Astrocyte (in vitro differentiated cells and primary cell): ENCODE results near the gene PHF1. TPM values are rescaled to one million over a fixed set of nuclear protein-coding genes. Genes with fewer than 3 reads are reported as not detected.
"Not testable (repeated sequence)": the region's sequence is repeated elsewhere in the genome, so short reads cannot be mapped to it uniquely, and the experiment has no call there.

Experiments
- DNase-seq: peaks from one replicate; pipeline ENCODE4 v3.0.0-alpha.2; 2010; ENCODE audit warnings: low read depth
- FAIRE-seq: peaks from 2 replicates; lab custom pipeline; 2011; peaks lifted over from hg19 to GRCh38; lab: Jason Lieb, UNC
- H2AFZ ChIP-seq: 2 replicates; pipeline ENCODE4 v1.6.0; 2012; ENCODE audit warnings: low read depth, low read length, inconsistent platforms
- H3K27ac ChIP-seq: 2 replicates; pipeline ENCODE4 v1.5.1; 2011; ENCODE audit warnings: low read depth, low read length, inconsistent platforms
- H3K27me3 ChIP-seq: 2 replicates; pipeline ENCODE4 v1.6.0; 2011; ENCODE audit warnings: low read length, inconsistent platforms; ENCODE audit not compliant: insufficient read depth
- H3K36me3 ChIP-seq: 2 replicates; pipeline ENCODE4 v1.5.1; 2011; ENCODE audit warnings: low read length, inconsistent platforms; ENCODE audit not compliant: insufficient read depth
- H3K4me1 ChIP-seq: 2 replicates; pipeline ENCODE4 v1.5.1; 2011; ENCODE audit warnings: low read length, inconsistent platforms; ENCODE audit not compliant: insufficient read depth
- H3K4me2 ChIP-seq: 2 replicates; pipeline ENCODE4 v1.6.0; 2012; ENCODE audit warnings: low read length, inconsistent platforms
- H3K4me3 ChIP-seq: 2 replicates; pipeline ENCODE4 v1.5.1; 2011; ENCODE audit warnings: low read depth, mild to moderate bottlenecking, low read length, inconsistent platforms; ENCODE audit not compliant: insufficient read depth
- H3K79me2 ChIP-seq: 2 replicates; pipeline ENCODE4 v1.6.0; 2012; ENCODE audit warnings: mild to moderate bottlenecking, low read length, inconsistent platforms; ENCODE audit not compliant: insufficient read depth
- H3K9ac ChIP-seq: 2 replicates; pipeline ENCODE4 v1.6.0; 2012; ENCODE audit warnings: mild to moderate bottlenecking, low read length, inconsistent platforms
- H3K9me3 ChIP-seq: 2 replicates; pipeline ENCODE4 v1.5.1; 2012; ENCODE audit warnings: low read depth, mild to moderate bottlenecking, low read length, inconsistent platforms; ENCODE audit not compliant: insufficient read depth
- H4K20me1 ChIP-seq: 2 replicates; pipeline ENCODE4 v1.6.0; 2012; ENCODE audit warnings: low read length, inconsistent platforms; ENCODE audit not compliant: insufficient read depth
- H3K27ac Mint-ChIP-seq: one replicate; pipeline ENCODE4 v1.8.0; 2021; ENCODE audit warnings: mild to moderate bottlenecking, mixed read lengths; ENCODE audit not compliant: unreplicated experiment
- H3K27me3 Mint-ChIP-seq: one replicate; pipeline ENCODE4 v1.8.0; 2021; ENCODE audit warnings: low read depth, mixed read lengths; ENCODE audit not compliant: unreplicated experiment
- H3K36me3 Mint-ChIP-seq: one replicate; pipeline ENCODE4 v1.8.0; 2021; ENCODE audit warnings: low read depth, mixed read lengths; ENCODE audit not compliant: unreplicated experiment
- H3K4me1 Mint-ChIP-seq: one replicate; pipeline ENCODE4 v1.8.0; 2021; ENCODE audit warnings: low read depth, mixed read lengths; ENCODE audit not compliant: unreplicated experiment
- H3K4me3 Mint-ChIP-seq: one replicate; pipeline ENCODE4 v1.8.0; 2021; ENCODE audit warnings: mild to moderate bottlenecking, moderate library complexity, mixed read lengths; ENCODE audit not compliant: unreplicated experiment
- H3K9me3 Mint-ChIP-seq: one replicate; pipeline ENCODE4 v1.8.0; 2021; ENCODE audit warnings: mild to moderate bottlenecking, mixed read lengths; ENCODE audit not compliant: unreplicated experiment
- EZH2 ChIP-seq: IDR thresholded peaks from 2 replicates; pipeline ENCODE4 v1.6.1; 2012; ENCODE audit warnings: mild to moderate bottlenecking, low read length, inconsistent platforms; ENCODE audit not compliant: insufficient read depth
- total RNA-seq: library from RNA; stranded (reverse); gene quantifications from 2 replicates; pipeline ENCODE4 v1.2.1, GENCODE V29; 2021
- TF ChIP-seq, protein P1 (sequence below): IDR thresholded peaks from 2 replicates; pipeline ENCODE4 v1.5.1; 2011; ENCODE audit warnings: low read depth, mild to moderate bottlenecking, inconsistent platforms, low read length, moderate library complexity; ENCODE audit not compliant: insufficient read depth

Gene PHF1
- total RNA-seq, 1 donor from 2014 or later, result 34.3 TPM

DNA sequence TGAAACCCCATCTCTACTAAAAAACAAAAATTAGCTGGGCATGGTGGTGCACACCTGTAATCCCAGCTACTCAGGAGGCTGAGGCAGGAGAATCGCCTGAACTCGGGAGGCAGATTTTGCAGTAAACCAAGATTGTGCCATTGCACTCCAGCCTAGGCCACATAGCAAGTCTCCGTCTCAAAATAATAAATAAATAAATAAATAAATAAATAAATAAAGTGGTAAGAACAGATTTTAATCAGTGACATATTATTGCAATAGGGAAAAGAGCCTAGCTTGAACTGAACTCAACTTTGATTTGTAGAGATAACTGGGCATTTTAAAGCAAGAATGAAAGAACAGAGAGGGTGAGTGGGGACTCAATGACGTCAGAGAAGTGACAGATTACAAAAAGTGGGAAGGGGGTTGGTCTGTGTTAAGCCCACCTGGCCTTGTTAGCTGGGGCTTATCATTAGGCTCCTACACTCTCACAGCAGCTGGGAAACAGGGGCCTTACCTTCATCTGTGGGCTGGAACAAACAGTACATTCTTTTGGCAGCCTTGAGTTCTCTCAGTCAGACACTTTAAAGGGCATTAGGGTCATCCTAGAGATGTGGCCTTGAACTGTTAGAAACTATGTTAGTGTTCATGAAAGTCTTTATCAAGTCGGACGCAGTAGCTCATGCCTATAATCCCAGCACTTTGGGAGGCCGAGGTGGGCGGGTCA is 43.7 kb upstream of the PHF1 start:
- Mint-ChIP-seq H3K27ac (no peak overlapping the region), H3K9me3 (peaks cover 1% of the 10 kb centered on the region), H3K36me3 (no peaks in the 10 kb centered on the region), H3K27me3 (no peaks in the 10 kb centered on the region), H3K4me1 (peaks cover 4% of the 10 kb centered on the region), H3K4me3 (no peak overlapping the region)
- Histone ChIP-seq H3K9ac (no peak overlapping the region), H3K79me2 (no peaks in the 10 kb centered on the region), H3K9me3 (no peaks in the 10 kb centered on the region), H4K20me1 (no peaks in the 10 kb centered on the region), H3K27me3 (no peaks in the 10 kb centered on the region), H3K4me3 (no peak overlapping the region), H3K36me3 (no peaks in the 10 kb centered on the region), H2AFZ (no peak overlapping the region), H3K4me1 (peaks cover 3% of the 10 kb centered on the region), H3K4me2 (no peak overlapping the region), H3K27ac (no peak overlapping the region)
- no peak for TF ChIP-seq EZH2
- TF ChIP-seq, protein P1, sequence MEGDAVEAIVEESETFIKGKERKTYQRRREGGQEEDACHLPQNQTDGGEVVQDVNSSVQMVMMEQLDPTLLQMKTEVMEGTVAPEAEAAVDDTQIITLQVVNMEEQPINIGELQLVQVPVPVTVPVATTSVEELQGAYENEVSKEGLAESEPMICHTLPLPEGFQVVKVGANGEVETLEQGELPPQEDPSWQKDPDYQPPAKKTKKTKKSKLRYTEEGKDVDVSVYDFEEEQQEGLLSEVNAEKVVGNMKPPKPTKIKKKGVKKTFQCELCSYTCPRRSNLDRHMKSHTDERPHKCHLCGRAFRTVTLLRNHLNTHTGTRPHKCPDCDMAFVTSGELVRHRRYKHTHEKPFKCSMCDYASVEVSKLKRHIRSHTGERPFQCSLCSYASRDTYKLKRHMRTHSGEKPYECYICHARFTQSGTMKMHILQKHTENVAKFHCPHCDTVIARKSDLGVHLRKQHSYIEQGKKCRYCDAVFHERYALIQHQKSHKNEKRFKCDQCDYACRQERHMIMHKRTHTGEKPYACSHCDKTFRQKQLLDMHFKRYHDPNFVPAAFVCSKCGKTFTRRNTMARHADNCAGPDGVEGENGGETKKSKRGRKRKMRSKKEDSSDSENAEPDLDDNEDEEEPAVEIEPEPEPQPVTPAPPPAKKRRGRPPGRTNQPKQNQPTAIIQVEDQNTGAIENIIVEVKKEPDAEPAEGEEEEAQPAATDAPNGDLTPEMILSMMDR, result no peak
- FAIRE-seq, result no peak
- no peak for DNase-seq

GRCh38 chr6:33367715-33368025 is 43.1 kb upstream of the PHF1 start:
- not testable (repeated sequence) for H3K27me3 ChIP-seq, H4K20me1 ChIP-seq, H3K9me3 ChIP-seq, H3K4me1 Mint-ChIP-seq, H3K36me3 Mint-ChIP-seq, H3K27me3 Mint-ChIP-seq, FAIRE-seq, H3K27ac ChIP-seq, H2AFZ ChIP-seq, H3K4me3 ChIP-seq, H3K4me3 Mint-ChIP-seq, H3K4me1 ChIP-seq, H3K4me2 ChIP-seq, DNase-seq, H3K9me3 Mint-ChIP-seq, H3K79me2 ChIP-seq, H3K36me3 ChIP-seq, H3K9ac ChIP-seq, H3K27ac Mint-ChIP-seq

- H3K4me2 ChIP-seq, H3K9ac ChIP-seq, H3K79me2 ChIP-seq, H3K4me1 ChIP-seq, H3K27ac ChIP-seq, H3K4me3 Mint-ChIP-seq, H3K4me3 ChIP-seq, FAIRE-seq, H3K9me3 ChIP-seq, H3K27ac Mint-ChIP-seq, H4K20me1 ChIP-seq, DNase-seq, H3K27me3 Mint-ChIP-seq, H3K36me3 ChIP-seq, H3K27me3 ChIP-seq, H2AFZ ChIP-seq, H3K4me1 Mint-ChIP-seq, H3K36me3 Mint-ChIP-seq, H3K9me3 Mint-ChIP-seq: not testable (repeated sequence)
Observed at GRCh38 chr6:33371901-33372300, 38.9 kb upstream of the PHF1 start.
